GM15510 (cell line): ENCODE measurements around the gene SC5D.

ENCODE experiments used
- POLR2A ChIP-seq: IDR thresholded peaks from 3 replicates; pipeline ENCODE4 v1.6.1; 2011; ENCODE audit warnings: borderline replicate concordance; ENCODE audit not compliant: insufficient read length; ENCODE audit errors: extremely low read depth

SC5D gene

GRCh38 chr11:121330614-121331435, 38.3 kb downstream of the SC5D start:
- TF ChIP-seq POLR2A = no peak

DNA sequence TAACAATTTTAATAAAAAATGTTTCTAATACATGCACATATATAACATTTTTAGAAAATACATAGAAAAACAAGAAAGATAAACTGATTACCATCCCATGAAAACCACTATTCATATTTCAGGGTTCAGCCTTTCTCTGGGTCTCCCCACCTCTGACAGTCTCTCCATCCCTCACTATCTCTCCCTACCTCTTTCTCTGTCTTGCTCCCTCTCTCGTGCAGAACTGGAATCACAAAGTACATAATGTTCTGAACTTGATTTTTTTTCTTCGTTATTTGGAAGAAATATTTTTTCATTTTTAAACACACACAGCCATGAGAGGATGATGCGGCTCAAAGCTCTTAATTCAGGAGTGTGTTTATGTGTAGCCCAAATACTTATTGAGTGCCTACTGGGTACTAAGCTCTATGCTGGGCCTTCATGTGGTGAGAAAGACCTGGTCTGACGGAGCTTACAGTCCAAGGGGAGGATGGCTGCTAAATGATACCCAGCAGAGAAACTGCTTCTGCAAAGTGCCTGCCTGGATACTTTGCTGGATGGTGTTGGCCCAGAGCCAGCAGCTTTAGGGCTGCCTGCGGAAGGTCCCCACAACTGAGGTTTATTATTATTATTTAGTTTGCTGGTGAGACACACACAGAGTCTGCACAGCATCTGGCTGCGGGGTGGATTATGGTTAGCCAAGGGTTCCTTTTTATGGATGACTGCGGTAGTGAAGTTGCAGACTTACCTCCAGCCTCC, 42.6 kb downstream of the SC5D start:
- TF ChIP-seq POLR2A = no peak

DNA sequence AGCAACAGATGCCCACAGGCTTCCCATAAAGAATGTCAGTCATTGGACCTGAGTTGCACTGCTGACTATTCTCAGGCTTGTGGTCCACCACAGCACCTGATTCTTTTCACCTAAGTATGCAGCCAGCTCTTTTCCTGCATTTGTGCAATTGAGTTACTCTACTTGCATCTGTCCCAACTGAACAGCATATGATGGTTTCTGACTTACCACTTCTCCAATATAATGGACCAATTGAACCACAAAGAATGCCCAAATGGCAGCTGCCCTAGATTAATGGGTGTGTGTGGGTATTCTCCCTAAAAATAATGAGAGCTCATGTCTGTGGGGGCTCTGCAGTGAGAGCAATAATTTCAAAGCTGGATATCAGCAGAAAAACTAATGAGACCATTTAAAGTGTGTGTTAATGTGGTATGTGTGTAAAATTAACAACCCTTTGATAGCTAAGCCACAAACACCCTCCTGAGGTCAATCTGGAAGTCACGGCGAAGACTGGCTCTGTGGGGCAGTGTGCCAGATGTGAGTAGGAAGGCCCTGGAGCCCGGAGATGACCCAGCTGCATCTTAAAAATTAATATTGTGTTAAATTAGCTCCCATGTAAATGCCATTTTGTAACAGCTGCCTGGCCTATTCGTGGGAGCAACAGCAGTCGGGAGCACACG, 43.8 kb downstream of the SC5D start:
- TF ChIP-seq POLR2A = no peak

DNA sequence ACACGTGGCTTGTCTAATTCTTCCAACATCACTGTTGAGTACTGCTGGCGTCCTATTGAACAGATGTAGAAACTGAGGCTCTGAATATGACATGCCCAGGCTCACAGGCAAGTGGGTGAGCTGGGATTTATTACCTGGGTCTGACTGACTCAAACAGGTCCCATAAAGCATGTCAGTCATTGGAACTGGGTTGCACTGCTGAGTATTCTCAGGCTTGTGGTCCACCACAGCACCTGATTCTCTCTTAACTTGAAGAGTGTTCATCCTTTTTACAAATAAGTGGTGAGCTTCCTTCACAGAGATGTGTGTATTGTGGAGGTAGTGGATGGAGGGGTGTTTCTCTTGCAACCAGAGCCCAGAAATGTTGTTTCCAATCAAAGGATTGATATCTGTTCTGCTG, 44.5 kb downstream of the SC5D start:
- no peak for TF ChIP-seq POLR2A

GRCh38 chr11:121337740-121338272, 45.2 kb downstream of the SC5D start:
- TF ChIP-seq POLR2A = no peak

- no peak for TF ChIP-seq POLR2A
Measured at GRCh38 chr11:121338536-121338935, 46.0 kb downstream of the SC5D start.

DNA sequence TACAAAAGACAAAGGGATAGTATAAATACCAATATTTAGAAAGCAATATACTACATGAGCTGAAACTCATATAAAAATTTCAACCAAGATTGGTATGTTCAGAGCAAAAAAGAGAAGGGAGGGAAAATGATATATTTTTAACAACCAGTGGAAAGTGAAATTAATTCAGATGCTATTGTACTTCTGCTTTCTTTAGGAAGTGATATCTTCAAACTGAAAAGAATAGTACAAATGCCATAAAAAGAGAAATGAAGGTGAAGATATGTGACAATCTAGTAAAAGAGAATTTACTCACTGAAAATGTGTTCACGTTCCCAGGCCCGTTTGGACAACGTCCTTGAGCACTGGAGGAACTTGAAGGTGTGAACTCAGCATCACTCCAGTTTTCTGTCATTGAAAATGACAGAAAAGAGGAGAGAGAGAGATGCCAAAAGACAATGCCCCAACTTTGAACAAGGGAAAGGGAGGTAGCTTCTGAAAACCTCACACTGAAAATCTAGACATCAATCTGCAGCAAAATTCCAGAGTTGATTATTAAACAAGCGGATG, 47.5 kb downstream of the SC5D start:
- TF ChIP-seq POLR2A = no peak

GRCh38 chr11:121341609-121342008, 49.0 kb downstream of the SC5D start:
- TF ChIP-seq POLR2A = no peak

DNA sequence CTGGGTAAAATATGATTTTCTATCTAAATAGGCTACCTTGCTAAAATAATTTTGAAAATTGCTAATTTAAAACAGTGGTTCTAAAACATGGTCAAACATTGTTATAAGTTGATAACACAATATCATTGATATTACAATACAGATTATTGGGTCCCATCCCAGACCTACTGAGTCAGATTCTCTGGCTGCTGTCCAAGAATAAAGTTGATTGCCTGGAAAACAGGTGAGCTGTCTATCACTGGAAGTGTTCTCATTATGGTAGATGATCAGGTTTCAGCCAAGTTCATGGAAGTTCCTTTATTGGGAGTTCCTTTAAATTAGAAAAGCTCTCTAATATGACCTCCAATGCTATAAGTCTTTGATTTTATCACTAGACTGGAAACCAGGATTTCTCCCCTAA, 52.3 kb downstream of the SC5D start:
- TF ChIP-seq POLR2A = no peak

GRCh38 chr11:121347094-121347493, 54.5 kb downstream of the SC5D start:
- no peak for TF ChIP-seq POLR2A

GRCh38 chr11:121347813-121348212, 55.2 kb downstream of the SC5D start:
- TF ChIP-seq POLR2A = no peak

DNA sequence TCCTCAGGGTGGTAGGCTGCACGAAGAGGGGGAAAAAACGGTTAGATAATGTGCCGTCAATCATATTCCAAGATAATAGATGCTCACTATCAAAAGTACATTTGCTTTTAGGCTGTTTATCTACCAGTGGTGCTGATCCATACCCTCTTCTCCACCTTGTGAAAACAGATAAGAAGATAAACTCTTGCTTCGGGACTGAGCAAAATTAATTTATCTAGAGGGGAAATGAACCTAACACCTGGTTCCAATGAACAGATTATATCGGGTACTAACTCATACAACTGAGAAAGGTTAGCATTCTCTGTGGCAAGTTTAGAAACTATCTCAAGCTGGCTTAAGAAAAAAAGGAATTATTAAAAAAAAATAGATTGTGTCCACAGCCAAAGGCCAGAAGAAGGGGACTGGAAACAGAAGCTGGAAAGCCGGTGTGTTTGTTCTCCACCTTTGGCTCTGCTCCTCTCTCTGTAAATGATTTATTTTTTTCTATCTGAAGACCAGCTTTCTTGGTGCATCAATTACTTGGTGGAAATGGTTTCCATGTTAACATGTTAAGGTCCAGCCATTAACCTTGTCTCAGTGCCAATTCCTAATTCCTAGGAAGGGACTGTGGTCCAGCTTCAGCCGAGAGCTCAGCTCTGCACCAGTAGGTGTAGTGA, 55.8 kb downstream of the SC5D start:
- no peak for TF ChIP-seq POLR2A

GRCh38 chr11:121349790-121350189, 57.2 kb downstream of the SC5D start:
- no peak for TF ChIP-seq POLR2A

DNA sequence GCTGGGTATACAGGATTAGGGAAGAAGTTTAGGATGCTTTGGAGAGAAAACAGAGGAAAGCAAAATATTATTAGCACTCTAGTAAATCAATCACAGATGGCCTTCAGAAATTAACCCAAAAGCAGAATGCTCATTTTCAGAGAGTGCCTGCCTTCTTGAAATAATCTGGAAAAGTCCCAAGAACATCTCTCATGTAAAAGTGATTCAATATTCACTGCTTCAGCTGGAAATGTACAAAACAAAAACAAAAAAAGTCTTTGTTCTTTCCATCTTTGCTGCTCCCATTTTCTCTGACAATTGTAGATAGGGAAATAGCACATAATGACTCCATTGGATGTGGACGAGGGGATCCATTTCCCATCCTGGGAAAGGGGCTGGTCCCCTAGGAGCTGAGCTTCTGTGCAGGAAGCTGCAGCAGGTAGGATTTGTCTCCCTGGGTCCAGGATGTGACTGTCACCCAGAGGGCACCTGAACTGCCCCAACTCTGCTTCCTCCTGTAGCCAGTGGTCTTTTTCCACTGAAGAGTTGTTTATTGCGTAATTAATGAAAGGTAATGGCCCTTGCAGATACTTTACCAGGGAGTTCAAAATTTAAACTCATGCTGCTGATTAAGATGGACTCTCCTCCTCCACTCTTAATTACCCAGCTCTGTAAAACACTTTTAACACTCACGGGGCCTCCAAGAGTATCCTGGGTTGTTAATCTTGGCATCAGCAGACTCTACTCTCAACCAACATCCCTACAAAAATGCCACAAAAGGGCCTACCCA, 57.9 kb downstream of the SC5D start:
- no peak for TF ChIP-seq POLR2A
